Measurements from ENCODE around the gene SLC27A3. TPM values are rescaled to one million over a fixed set of nuclear protein-coding genes. Genes with fewer than 3 reads are reported as not detected.

Gene SLC27A3
- total RNA-seq, 3 donors from 2014 or later: 23.0 to 36.2 (median 31.5) TPM

GRCh38 chr1:153803470-153804056, 28.4 kb downstream of the SLC27A3 start:
- DNase-seq (ENCODE audit: low spot score in 2 of 2): no peak
- no peak for TF ChIP-seq CTCF (IDR thresholded peaks at IDR 0.05)
- no peak for TF ChIP-seq POLR2AphosphoS5 (IDR thresholded peaks at IDR 0.05)
- no peak for TF ChIP-seq POLR2A (IDR thresholded peaks at IDR 0.05)
- no peaks in the 10 kb centered on the region for H3K4me1 ChIP-seq
- peak overlapping the region in 1 of 2 donors; percentile 52 for H3K27ac ChIP-seq
- no peak overlapping the region for H3K4me3 ChIP-seq
- no peaks in the 10 kb centered on the region for H3K36me3 ChIP-seq
- H3K9me3 ChIP-seq: no peaks in the 10 kb centered on the region
- intact Hi-C loops (cut with DNase I; ENCODE audit: low total_unique reads): no loop called here
- H3K27me3 ChIP-seq: no peaks in the 10 kb centered on the region

GRCh38 chr1:153804112-153804511, 28.9 kb downstream of the SLC27A3 start:
- DNase-seq (ENCODE audit: low spot score in 2 of 2): no peak
- no peaks in the 10 kb centered on the region for H3K27me3 ChIP-seq
- no peaks in the 10 kb centered on the region for H3K4me1 ChIP-seq
- TF ChIP-seq POLR2A (IDR thresholded peaks at IDR 0.05) (no peak), POLR2AphosphoS5 (IDR thresholded peaks at IDR 0.05) (no peak), CTCF (IDR thresholded peaks at IDR 0.05) (no peak)
- H3K4me3 ChIP-seq: no peak overlapping the region
- H3K9me3 ChIP-seq: no peaks in the 10 kb centered on the region
- H3K36me3 ChIP-seq: no peaks in the 10 kb centered on the region
- intact Hi-C loops (cut with DNase I; ENCODE audit: low total_unique reads): no loop called here
- peak overlapping the region in 1 of 2 donors; percentile 13 for H3K27ac ChIP-seq

GRCh38 chr1:153805042-153805745, 30.0 kb downstream of the SLC27A3 start:
- Histone ChIP-seq H3K4me3 (no peak overlapping the region), H3K27me3 (no peaks in the 10 kb centered on the region), H3K4me1 (no peaks in the 10 kb centered on the region), H3K9me3 (no peaks in the 10 kb centered on the region), H3K36me3 (peaks cover 5% of the 10 kb centered on the region), H3K27ac (peak overlapping the region; percentile 56 to 62)
- DNase-seq (ENCODE audit: low spot score in 2 of 2): peak in 1 of 2 donors; percentile 45
- peak in 1 of 3 donors; percentile 25 for TF ChIP-seq POLR2AphosphoS5 (IDR thresholded peaks at IDR 0.05)
- no peak for TF ChIP-seq CTCF (IDR thresholded peaks at IDR 0.05)
- intact Hi-C loops (cut with DNase I; ENCODE audit: low total_unique reads): no loop called here

- DNase-seq (ENCODE audit: low spot score in 2 of 2): no peak
- no peaks in the 10 kb centered on the region for H3K27me3 ChIP-seq
- intact Hi-C loops (cut with DNase I; ENCODE audit: low total_unique reads): no loop called here
- H3K4me1 ChIP-seq: no peaks in the 10 kb centered on the region
- H3K27ac ChIP-seq: peak overlapping the region; percentile 19 to 56
- no peaks in the 10 kb centered on the region for H3K9me3 ChIP-seq
- H3K36me3 ChIP-seq: peaks cover 6% of the 10 kb centered on the region
- TF ChIP-seq POLR2A (IDR thresholded peaks at IDR 0.05) (no peak), POLR2AphosphoS5 (IDR thresholded peaks at IDR 0.05) (no peak), CTCF (IDR thresholded peaks at IDR 0.05) (no peak)
- H3K4me3 ChIP-seq: no peak overlapping the region
Measured at GRCh38 chr1:153805886-153806719, 30.9 kb downstream of the SLC27A3 start.
